A549 (cell line): Measurements from ENCODE around the gene EMD.

Experiments used
- CTCF ChIP-seq: fragments of >200 bp; sonication (Bioruptor Twin); formaldehyde crosslinking; IDR thresholded peaks from 3 replicates; pipeline ENCODE4 v1.5.1; 2016
- HDAC2 ChIP-seq: fragments of 200-600 bp; sonication (generic); IDR thresholded peaks from 2 replicates; pipeline ENCODE4 v1.6.1; 2016
- HMGXB4 ChIP-seq: fragments of 250-450 bp; sonication (Bioruptor Pico); IDR thresholded peaks from 2 replicates; pipeline ENCODE4 v1.5.0; 2021; ENCODE audit warnings: mild to moderate bottlenecking, moderate library complexity, borderline replicate concordance
- MAX ChIP-seq: IDR thresholded peaks from 2 replicates; pipeline ENCODE4 v1.6.1; 2012
- MAZ ChIP-seq: fragments of 150-350 bp; IDR thresholded peaks from 2 replicates; pipeline ENCODE4 v1.6.1; 2014; ENCODE audit warnings: antibody characterized with exemption, low read depth, low read length, borderline replicate concordance
- REST ChIP-seq: fragments of 200-600 bp; sonication (generic); IDR thresholded peaks from 2 replicates; pipeline ENCODE4 v1.6.1; 2016; ENCODE audit warnings: antibody characterized with exemption, mild to moderate bottlenecking, moderate library complexity
- RNF2 ChIP-seq: fragments of 200-600 bp; sonication (generic); IDR thresholded peaks from 2 replicates; pipeline ENCODE4 v1.6.1; 2016; ENCODE audit warnings: low read depth, mild to moderate bottlenecking, antibody characterized with exemption, moderate library complexity, borderline replicate concordance
- USF2 ChIP-seq: fragments of 450-650 bp; IDR thresholded peaks from 2 replicates; pipeline ENCODE4 v1.6.1; 2014; ENCODE audit warnings: antibody characterized with exemption

- TF ChIP-seq CTCF (no peak), HDAC2 (no peak), MAZ (no peak), MAX (no peak), HMGXB4 (CRISPR knock-in tag) (no peak), RNF2 (no peak), REST (no peak), USF2 (no peak)
These were observed 1.7 kb downstream of the EMD start for GRCh38 chrX:154380787-154381186.
